Retinal pigment epithelial cell (primary cell): ENCODE data around the gene DENND1B.

Source experiments
- DNase-seq: peaks from one replicate; pipeline ENCODE4 v3.0.0-alpha.2; 2010; ENCODE audit warnings: low read depth
- H3K4me3 ChIP-seq: 2 replicates; pipeline ENCODE4 v1.5.1; 2011; ENCODE audit warnings: mild to moderate bottlenecking, low read length, control low read depth, moderate library complexity
- CTCF ChIP-seq: conservative IDR thresholded peaks from 2 replicates; pipeline ENCODE4 v1.5.1; 2011; ENCODE audit warnings: low read depth, low read length, control low read depth, inconsistent platforms

DENND1B gene

GRCh38 chr1:197666769-197667285 is 108.5 kb downstream of the DENND1B start:
- no peak for DNase-seq

GRCh38 chr1:197664391-197664790 is 110.9 kb downstream of the DENND1B start:
- no peak overlapping the region for H3K4me3 ChIP-seq
- TF ChIP-seq CTCF = no peak
- DNase-seq = no peak

More at GRCh38 chr1:197666769-197667285, 108.5 kb downstream of the DENND1B start:
- no peak overlapping the region for H3K4me3 ChIP-seq
- no peak for TF ChIP-seq CTCF

DNA sequence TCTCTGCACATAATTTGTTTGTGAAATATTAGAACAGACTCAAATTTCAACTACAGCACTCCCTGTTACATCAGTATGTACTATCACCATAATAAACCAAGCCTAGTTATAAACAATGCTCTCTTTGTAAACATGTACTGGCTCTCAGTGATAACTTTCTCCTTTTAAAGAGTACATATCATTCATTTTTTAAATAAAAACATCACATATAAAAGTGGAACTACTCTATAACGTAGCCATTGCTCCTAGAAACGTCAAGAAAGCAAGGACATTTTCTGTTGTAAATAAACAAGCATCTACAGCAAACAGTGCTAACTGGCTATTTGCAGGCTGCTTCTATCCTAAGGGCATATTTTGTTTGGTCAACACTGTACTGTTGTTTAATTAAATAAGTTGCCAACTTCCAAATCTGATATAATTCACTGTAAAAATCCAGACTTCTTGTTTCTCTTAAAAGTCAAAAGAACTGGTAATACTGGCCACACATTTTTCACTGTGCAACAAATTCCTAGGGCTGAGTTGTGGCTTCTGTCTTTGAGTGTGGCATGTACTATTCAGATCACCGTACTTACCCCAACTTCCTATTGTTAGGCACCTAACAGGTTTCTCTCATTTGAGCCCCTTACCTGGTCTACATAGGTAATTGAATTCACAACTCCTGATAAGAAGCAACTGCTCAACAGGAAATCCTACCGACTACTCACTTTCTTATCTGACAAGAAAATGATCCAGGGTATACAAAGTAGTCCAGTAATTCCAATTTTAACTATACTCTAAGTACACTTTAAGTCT is 111.9 kb downstream of the DENND1B start:
- H3K4me3 ChIP-seq = no peak overlapping the region
- no peak for DNase-seq
- no peak for TF ChIP-seq CTCF

DNA sequence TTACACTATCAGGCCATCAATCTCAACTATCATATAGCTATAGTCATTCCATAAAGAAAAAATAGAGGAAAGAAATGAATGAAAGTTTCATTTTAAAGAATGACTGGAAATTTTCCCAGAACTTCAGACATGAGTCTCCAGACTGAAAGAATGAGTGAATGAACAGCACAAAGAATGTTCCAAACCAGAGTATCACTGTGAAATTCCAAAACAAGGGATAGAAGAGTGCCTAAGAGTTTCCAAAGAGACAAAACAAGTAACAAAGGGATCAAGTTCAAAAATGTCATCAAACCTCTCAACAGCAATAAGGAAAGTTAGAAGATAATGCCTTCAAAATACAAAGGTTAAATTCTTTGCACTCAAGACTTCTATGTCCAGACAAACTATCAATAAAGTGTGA is 114.9 kb downstream of the DENND1B start:
- no peak overlapping the region for H3K4me3 ChIP-seq
- DNase-seq = no peak
- TF ChIP-seq CTCF = no peak

DNA sequence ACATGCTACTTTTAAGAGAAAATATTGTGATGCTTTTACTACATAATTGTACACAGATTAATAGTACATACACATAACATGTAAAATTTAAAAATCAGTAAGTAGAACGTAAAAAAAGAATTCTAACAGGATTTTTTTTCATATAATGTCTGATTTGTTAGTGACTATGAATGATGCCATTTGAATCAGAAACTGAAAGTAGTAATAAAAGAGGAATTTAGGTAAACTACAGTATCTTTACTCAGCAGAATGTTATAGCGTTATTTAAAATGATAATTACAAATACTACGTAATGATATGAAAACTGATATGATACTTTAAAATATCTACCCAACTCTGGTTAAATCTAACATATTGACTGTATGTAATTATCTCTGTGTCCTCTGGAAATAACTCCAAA is 116.1 kb downstream of the DENND1B start:
- no peak for TF ChIP-seq CTCF
- H3K4me3 ChIP-seq = no peak overlapping the region
- DNase-seq = no peak

DNA sequence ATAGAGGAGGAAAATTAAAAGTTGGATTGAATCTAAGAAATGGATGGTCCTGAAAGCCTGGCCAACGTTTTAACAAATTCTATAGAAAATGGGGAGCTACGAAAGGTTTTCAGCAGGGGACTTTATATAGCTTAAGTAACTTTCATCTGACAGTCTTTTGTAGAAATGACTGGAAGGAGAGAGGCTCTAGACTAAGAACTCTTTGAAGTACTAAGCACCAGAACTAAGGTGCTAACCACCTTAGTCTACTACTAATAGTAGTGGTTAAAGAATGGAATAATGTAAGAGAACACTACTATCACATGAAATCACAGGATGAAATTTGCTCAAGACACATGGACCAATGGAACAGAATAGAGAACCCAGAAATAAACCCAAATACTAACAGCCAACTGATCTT is 126.1 kb downstream of the DENND1B start:
- no peak for TF ChIP-seq CTCF
- no peak overlapping the region for H3K4me3 ChIP-seq
- no peak for DNase-seq

DNA sequence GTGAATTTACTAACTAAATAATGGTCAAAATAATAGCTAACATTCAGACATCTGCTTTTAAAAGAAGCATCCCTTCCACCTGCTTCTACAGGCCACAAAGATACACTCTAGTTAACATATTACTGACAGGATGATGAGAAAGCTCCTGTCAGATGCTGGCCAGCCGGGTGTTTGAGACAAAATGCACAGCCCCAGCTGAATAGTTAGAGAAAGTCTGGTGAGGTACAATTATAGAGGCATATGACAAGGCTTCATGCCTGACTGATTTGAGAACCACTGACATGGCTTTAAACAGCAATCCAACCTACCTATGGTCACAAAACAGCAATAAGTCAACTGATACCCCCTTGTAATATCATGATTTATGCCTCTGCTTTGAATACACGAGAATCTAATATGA is 137.0 kb downstream of the DENND1B start:
- H3K4me3 ChIP-seq = no peak overlapping the region
- DNase-seq = no peak
- no peak for TF ChIP-seq CTCF
